HepG2 (cell line): ENCODE data around the gene LHFPL2. TPM values are rescaled to one million over a fixed set of nuclear protein-coding genes. Genes with fewer than 3 reads are reported as not detected.

Experiments used
- ARNT ChIP-seq: fragments of 450-650 bp; IDR thresholded peaks from 2 replicates; pipeline ENCODE4 v1.6.1; 2017
- ATF4 ChIP-seq, 2 experiments: fragments of 450-650 bp in 1 of 2; sonication (generic) in 1 of 2; formaldehyde crosslinking; IDR thresholded peaks; 2 replicates each; pipeline versions ENCODE4 v1.5.0 to v1.8.0; 2020 to 2022; ENCODE audit warnings: mild to moderate bottlenecking in 1 of 2, missing genetic modification reagents in 1 of 2
- FOXA1 ChIP-seq, 2 experiments: fragments of 450-650 bp in 1 of 2; sonication (generic) in 1 of 2; formaldehyde crosslinking in 1 of 2; IDR thresholded peaks; 2 replicates each; pipeline versions ENCODE4 v1.4.0 to v1.6.1; 2016 to 2020; ENCODE audit warnings: missing genetic modification reagents in 1 of 2
- GATAD2A ChIP-seq: IDR thresholded peaks from 2 replicates; pipeline ENCODE4 v1.6.1; 2016
- HCFC1 ChIP-seq: fragments of 150-350 bp; IDR thresholded peaks from 2 replicates; pipeline ENCODE4 v1.6.1; 2014; ENCODE audit warnings: low read depth, low read length
- HMG20B ChIP-seq: conservative IDR thresholded peaks from 2 replicates; pipeline ENCODE4 v1.6.1; 2016; ENCODE audit warnings: missing genetic modification reagents, missing compliant biosample characterization
- HMGA1 ChIP-seq: sonication (generic); formaldehyde crosslinking; conservative IDR thresholded peaks from 2 replicates; pipeline ENCODE4 v1.4.0; 2020; ENCODE audit warnings: missing genetic modification reagents
- JUN ChIP-seq: sonication (generic); formaldehyde crosslinking; IDR thresholded peaks from 2 replicates; pipeline ENCODE4 v1.4.0; 2020; ENCODE audit warnings: mild to moderate bottlenecking, missing genetic modification reagents
- NCOR1 ChIP-seq: fragments of 200-600 bp; sonication (generic); IDR thresholded peaks from 2 replicates; pipeline ENCODE4 v1.7.0; 2017; ENCODE audit warnings: antibody characterized with exemption, low read length, borderline replicate concordance
- NFYC ChIP-seq: IDR thresholded peaks from 2 replicates; pipeline ENCODE4 v1.6.1; 2016; ENCODE audit warnings: missing genetic modification reagents, missing compliant biosample characterization
- NKX3-1 ChIP-seq: sonication (generic); formaldehyde crosslinking; IDR thresholded peaks from 2 replicates; pipeline ENCODE4 v1.5.0; 2020; ENCODE audit warnings: missing genetic modification reagents
- PAWR ChIP-seq: sonication (generic); formaldehyde crosslinking; IDR thresholded peaks from 2 replicates; pipeline ENCODE4 v1.4.0; 2020; ENCODE audit warnings: missing genetic modification reagents, mild to moderate bottlenecking, borderline replicate concordance
- RXRB ChIP-seq: IDR thresholded peaks from 2 replicates; pipeline ENCODE4 v1.6.1; 2016; ENCODE audit warnings: borderline replicate concordance, missing genetic modification reagents, missing compliant biosample characterization
- SETDB1 ChIP-seq: sonication (generic); formaldehyde crosslinking; IDR thresholded peaks from 2 replicates; pipeline ENCODE4 v1.5.1; 2020; ENCODE audit warnings: missing genetic modification reagents, mild to moderate bottlenecking, borderline replicate concordance
- SNRNP70 ChIP-seq: fragments of 200-400 bp; formaldehyde crosslinking; IDR thresholded peaks from 2 replicates; pipeline ENCODE4 v1.6.1; 2017; ENCODE audit warnings: mild to moderate bottlenecking, low read depth, low read length, moderate library complexity
- ZNF160 ChIP-seq: sonication (generic); formaldehyde crosslinking; IDR thresholded peaks from 2 replicates; pipeline ENCODE4 v1.8.0; 2022; ENCODE audit warnings: mild to moderate bottlenecking, inconsistent platforms, missing genetic modification reagents
- ZNF225 ChIP-seq: sonication (generic); formaldehyde crosslinking; IDR thresholded peaks from 2 replicates; pipeline ENCODE4 v1.4.0; 2020; ENCODE audit warnings: mild to moderate bottlenecking, missing genetic modification reagents
- ZNF597 ChIP-seq: sonication (generic); formaldehyde crosslinking; IDR thresholded peaks from 2 replicates; pipeline ENCODE4 v1.5.0; 2020; ENCODE audit warnings: missing genetic modification reagents
- ZNF652 ChIP-seq: IDR thresholded peaks from 2 replicates; pipeline ENCODE4 v1.6.1; 2016; ENCODE audit warnings: low read depth, borderline replicate concordance
- ZSCAN29 ChIP-seq: sonication (generic); formaldehyde crosslinking; conservative IDR thresholded peaks from 2 replicates; pipeline ENCODE4 v1.4.0; 2020; ENCODE audit warnings: mild to moderate bottlenecking, missing genetic modification reagents
- ZSCAN9 ChIP-seq: IDR thresholded peaks from 2 replicates; pipeline ENCODE4 v1.6.1; 2016; ENCODE audit warnings: borderline replicate concordance
- polyA plus RNA-seq, 8 experiments: library from polyadenylated mRNA; depleted of rRNA in 3 of 8; stranded (reverse) in 7 of 8; unstranded in 1 of 8; fragments of >200 nt; fragmentation: Illumina TruSeq in 4 of 8; extraction: Trizol in 4 of 8; gene quantifications; 2 replicates each; pipeline versions ENCODE4 v1.2.1 to v1.2.3, GENCODE V29; 2011 to 2016; ENCODE audit warnings: low read depth in 4 of 8, missing spikeins in 1 of 8, mixed read lengths in 1 of 8; ENCODE audit not compliant: insufficient read depth in 1 of 8
- total RNA-seq, 5 experiments: library from RNA; depleted of rRNA; stranded (reverse); fragments of >200 nt; fragmentation: Illumina TruSeq; extraction: Trizol; gene quantifications; 2 replicates each; pipeline ENCODE4 v1.2.3, GENCODE V29; 2016; ENCODE audit warnings: low read depth in 1 of 5
- TF ChIP-seq, protein P1 (sequence below): sonication (generic); formaldehyde crosslinking; IDR thresholded peaks from 2 replicates; pipeline ENCODE4 v1.4.0; 2020; ENCODE audit warnings: missing genetic modification reagents, borderline replicate concordance
- TF ChIP-seq, protein P2 (sequence below): IDR thresholded peaks from 2 replicates; pipeline ENCODE4 v1.6.1; 2012; ENCODE audit warnings: inconsistent platforms
- TF ChIP-seq, protein P3 (sequence below): sonication (generic); formaldehyde crosslinking; IDR thresholded peaks from 2 replicates; pipeline ENCODE4 v1.4.0; 2020; ENCODE audit warnings: mild to moderate bottlenecking, low read depth, missing genetic modification reagents
- TF ChIP-seq, protein P4 (sequence below): IDR thresholded peaks from 2 replicates; pipeline ENCODE4 v1.6.1; 2016; ENCODE audit warnings: low read depth, borderline replicate concordance

LHFPL2 gene
- total and polyA plus RNA-seq, 2 of the 13 experiments (the other 11 are each of a cell fraction or from before 2014, with no cell fraction given) = 6.0 to 20.0 TPM

DNA sequence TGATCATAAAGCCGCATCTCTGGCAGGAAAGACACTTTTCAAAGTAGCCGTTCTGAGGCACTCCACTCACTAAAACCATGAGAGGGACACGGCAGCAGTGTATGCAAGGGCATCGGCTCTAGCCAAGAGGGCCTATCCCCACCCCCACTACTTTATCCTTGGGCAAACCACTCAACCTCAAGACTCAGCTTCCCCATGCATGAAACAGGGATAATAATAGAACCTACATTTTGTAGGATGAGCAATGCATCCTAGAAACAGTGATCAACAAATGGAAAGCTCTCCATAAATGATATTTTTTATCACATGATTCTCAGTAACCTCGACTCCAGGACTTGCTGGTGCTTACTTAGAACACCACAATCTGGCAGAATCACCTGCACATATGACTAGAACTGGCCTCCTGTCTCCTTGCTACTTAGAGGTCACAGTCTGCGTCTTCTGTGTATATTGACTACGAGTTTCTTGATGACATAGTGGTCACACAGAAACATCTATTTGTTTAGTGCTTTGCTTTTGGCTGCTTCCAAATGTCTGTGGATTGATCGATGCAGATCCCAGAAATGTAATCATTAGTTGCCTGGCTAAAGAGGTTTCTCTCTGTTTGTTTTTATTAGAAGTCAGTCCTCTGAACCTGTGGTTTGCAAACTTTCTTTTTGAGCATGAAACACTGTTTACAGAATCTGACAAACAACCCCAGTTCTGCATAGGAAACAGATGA lies 102.1 kb downstream of the LHFPL2 start (continued):
- no peak for TF ChIP-seq ZNF597 (CRISPR knock-in tag)
- 0 out of 2 replicates have a peak, but pooled peaks have one; percentile 55 for TF ChIP-seq HMG20B (CRISPR knock-in tag)
- no peak for TF ChIP-seq ARNT
- TF ChIP-seq RXRB (CRISPR knock-in tag) = peak; percentile 94
- TF ChIP-seq, protein P1, sequence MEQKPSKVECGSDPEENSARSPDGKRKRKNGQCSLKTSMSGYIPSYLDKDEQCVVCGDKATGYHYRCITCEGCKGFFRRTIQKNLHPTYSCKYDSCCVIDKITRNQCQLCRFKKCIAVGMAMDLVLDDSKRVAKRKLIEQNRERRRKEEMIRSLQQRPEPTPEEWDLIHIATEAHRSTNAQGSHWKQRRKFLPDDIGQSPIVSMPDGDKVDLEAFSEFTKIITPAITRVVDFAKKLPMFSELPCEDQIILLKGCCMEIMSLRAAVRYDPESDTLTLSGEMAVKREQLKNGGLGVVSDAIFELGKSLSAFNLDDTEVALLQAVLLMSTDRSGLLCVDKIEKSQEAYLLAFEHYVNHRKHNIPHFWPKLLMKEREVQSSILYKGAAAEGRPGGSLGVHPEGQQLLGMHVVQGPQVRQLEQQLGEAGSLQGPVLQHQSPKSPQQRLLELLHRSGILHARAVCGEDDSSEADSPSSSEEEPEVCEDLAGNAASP (CRISPR knock-in tag) = peak; percentile 73; the same call in 1 of the 2 replicates
- no peak for TF ChIP-seq SETDB1 (CRISPR knock-in tag)
- TF ChIP-seq NCOR1 = peak; percentile 79; the same call in 1 of the 2 replicates
- no peak for TF ChIP-seq ZNF160 (CRISPR knock-in tag)
- TF ChIP-seq ZSCAN9 = no peak
- peak; percentile 97 for TF ChIP-seq GATAD2A (CRISPR knock-in tag)
- TF ChIP-seq, protein P2, sequence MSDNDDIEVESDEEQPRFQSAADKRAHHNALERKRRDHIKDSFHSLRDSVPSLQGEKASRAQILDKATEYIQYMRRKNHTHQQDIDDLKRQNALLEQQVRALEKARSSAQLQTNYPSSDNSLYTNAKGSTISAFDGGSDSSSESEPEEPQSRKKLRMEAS = no peak
- TF ChIP-seq, protein P3, sequence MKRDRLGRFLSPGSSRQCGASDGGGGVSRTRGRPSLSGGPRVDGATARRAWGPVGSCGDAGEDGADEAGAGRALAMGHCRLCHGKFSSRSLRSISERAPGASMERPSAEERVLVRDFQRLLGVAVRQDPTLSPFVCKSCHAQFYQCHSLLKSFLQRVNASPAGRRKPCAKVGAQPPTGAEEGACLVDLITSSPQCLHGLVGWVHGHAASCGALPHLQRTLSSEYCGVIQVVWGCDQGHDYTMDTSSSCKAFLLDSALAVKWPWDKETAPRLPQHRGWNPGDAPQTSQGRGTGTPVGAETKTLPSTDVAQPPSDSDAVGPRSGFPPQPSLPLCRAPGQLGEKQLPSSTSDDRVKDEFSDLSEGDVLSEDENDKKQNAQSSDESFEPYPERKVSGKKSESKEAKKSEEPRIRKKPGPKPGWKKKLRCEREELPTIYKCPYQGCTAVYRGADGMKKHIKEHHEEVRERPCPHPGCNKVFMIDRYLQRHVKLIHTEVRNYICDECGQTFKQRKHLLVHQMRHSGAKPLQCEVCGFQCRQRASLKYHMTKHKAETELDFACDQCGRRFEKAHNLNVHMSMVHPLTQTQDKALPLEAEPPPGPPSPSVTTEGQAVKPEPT (CRISPR knock-in tag) = no peak
- no peak for TF ChIP-seq PAWR (CRISPR knock-in tag)
- TF ChIP-seq NKX3-1 (CRISPR knock-in tag) = no peak
- TF ChIP-seq, protein P4, sequence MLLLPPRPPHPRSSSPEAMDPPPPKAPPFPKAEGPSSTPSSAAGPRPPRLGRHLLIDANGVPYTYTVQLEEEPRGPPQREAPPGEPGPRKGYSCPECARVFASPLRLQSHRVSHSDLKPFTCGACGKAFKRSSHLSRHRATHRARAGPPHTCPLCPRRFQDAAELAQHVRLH (CRISPR knock-in tag) = no peak
- TF ChIP-seq SNRNP70 = no peak
- no peak for TF ChIP-seq ZNF652 (CRISPR knock-in tag)
- no peak for TF ChIP-seq ZSCAN29
- peak in 1 of 2 experiments; percentile 46; a peak in 1 of 4 replicates for TF ChIP-seq ATF4 (CRISPR knock-in tag; IDR thresholded peaks at IDR 0.05)
- no peak for TF ChIP-seq NFYC (CRISPR knock-in tag)
- TF ChIP-seq JUN = 0 out of 2 replicates have a peak, but pooled peaks have one; percentile 29
- TF ChIP-seq FOXA1 (IDR thresholded peaks at IDR 0.05) = peak; percentile 72
- TF ChIP-seq FOXA1 (CRISPR knock-in tag; IDR thresholded peaks at IDR 0.05) = peak; percentile 44; the same call in 1 of the 2 replicates
- no peak for TF ChIP-seq ZNF225 (CRISPR knock-in tag)
- no peak for TF ChIP-seq HCFC1
- TF ChIP-seq HMGA1 (CRISPR knock-in tag) = no peak
